ENCODE results near the gene NQO2. TPM values are rescaled to one million over a fixed set of nuclear protein-coding genes. Genes with fewer than 3 reads are reported as not detected.

NQO2 gene
- total RNA-seq, 1 experiment from 2014 or later, result 26.8 TPM

DNA sequence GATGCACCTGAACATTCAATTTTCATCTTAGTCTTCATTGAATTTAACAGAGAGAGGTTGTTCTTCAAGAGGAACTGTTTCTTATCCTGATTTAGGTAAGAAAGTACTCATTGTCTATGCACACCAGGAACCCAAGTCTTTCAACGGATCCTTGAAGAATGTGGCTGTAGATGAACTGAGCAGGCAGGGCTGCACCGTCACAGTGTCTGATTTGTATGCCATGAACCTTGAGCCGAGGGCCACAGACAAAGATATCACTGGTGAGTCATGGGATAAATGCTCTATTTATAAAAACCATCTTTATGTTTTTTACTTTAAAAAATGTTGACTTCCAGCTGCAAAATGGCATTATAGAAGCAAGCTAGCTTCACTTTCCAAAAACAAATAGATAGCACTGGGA is 10.2 kb downstream of the NQO2 start:
- no TSS peak for BruUV-seq (replicated peaks)
- DNase-seq (no peak), ATAC-seq (no peak)
- intact Hi-C loops (cut with micrococcal nuclease), result no loop called here
- no peak overlapping the region for H3K27ac ChIP-seq (ENCODE audit: low read length)
- no peaks in the 10 kb centered on the region for H3K79me2 ChIP-seq (ENCODE audit: low read length)
- H3K9me3 ChIP-seq (ENCODE audit: low read length), result 0 out of 2 replicates have a peak, but pooled peaks cover 5% of the 10 kb centered on the region
- H4K20me1 ChIP-seq (ENCODE audit: low read length), result no peaks in the 10 kb centered on the region
- ChIA-PET POLR2A (ENCODE audit: unreplicated experiment) (interaction anchor here (0.6 kb wide), 1 partner anchor 10 kb away, joined by 4 read pairs; no protein-coding TSS in a partner anchor), CTCF (no interaction called here)
- H2AFZ ChIP-seq (ENCODE audit: low read length), result no peak overlapping the region
- H3K4me3 ChIP-seq (ENCODE audit: low read length), result no peak overlapping the region
- H3K27me3 ChIP-seq (ENCODE audit: low read length), result no peaks in the 10 kb centered on the region
- H3K9me2 ChIP-seq (replicated peaks; ENCODE audit: low read length), result no peaks in the 10 kb centered on the region
- no peak for TF ChIP-seq EZH2phosphoT487 (IDR thresholded peaks at IDR 0.05; ENCODE audit: borderline replicate concordance, low read length)
- no peak for TF ChIP-seq EZH2 (IDR thresholded peaks at IDR 0.05; ENCODE audit: low read length, unreplicated experiment)
- TF ChIP-seq, protein P1, sequence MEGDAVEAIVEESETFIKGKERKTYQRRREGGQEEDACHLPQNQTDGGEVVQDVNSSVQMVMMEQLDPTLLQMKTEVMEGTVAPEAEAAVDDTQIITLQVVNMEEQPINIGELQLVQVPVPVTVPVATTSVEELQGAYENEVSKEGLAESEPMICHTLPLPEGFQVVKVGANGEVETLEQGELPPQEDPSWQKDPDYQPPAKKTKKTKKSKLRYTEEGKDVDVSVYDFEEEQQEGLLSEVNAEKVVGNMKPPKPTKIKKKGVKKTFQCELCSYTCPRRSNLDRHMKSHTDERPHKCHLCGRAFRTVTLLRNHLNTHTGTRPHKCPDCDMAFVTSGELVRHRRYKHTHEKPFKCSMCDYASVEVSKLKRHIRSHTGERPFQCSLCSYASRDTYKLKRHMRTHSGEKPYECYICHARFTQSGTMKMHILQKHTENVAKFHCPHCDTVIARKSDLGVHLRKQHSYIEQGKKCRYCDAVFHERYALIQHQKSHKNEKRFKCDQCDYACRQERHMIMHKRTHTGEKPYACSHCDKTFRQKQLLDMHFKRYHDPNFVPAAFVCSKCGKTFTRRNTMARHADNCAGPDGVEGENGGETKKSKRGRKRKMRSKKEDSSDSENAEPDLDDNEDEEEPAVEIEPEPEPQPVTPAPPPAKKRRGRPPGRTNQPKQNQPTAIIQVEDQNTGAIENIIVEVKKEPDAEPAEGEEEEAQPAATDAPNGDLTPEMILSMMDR (conservative IDR thresholded peaks at IDR 0.05; ENCODE audit: low read depth, low read length), result no peak
- H3K36me3 ChIP-seq (ENCODE audit: low read depth, low read length), result peaks cover 72% of the 10 kb centered on the region
- no peaks in the 10 kb centered on the region for H3F3A ChIP-seq (ENCODE audit: low read length, unreplicated experiment)
- peaks cover 16% of the 10 kb centered on the region for H3K4me1 ChIP-seq (ENCODE audit: insufficient read depth, low read length)
- no peak overlapping the region for H3K9ac ChIP-seq (ENCODE audit: low read length)
- no peak overlapping the region for H3K4me2 ChIP-seq (ENCODE audit: low read length)

DNA sequence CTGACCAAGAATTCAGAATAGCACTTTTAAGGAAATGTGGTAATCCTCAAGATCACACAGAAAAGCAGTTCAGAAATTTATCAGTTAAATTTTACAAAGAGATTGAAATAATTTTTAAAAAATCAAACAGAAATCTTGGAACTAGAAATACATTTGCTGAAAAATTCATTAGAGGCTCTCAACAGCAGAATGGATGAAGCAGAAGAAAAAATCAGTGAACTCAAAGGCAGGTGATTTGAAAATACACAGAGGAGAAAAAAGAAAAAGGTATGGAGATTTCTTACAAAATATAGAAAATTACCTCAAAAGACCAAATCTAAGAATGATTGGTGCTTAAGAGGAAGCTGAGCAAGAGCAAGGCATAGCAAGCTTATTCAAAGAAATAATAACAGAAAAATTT is 11.5 kb downstream of the NQO2 start:
- Histone ChIP-seq H3K4me2 (ENCODE audit: low read length) (no peak overlapping the region), H3K27ac (ENCODE audit: low read length) (no peak overlapping the region), H3K9me2 (replicated peaks; ENCODE audit: low read length) (no peaks in the 10 kb centered on the region), H3K4me3 (ENCODE audit: low read length) (no peak overlapping the region), H3K9ac (ENCODE audit: low read length) (no peak overlapping the region), H3K9me3 (ENCODE audit: low read length) (0 out of 2 replicates have a peak, but pooled peaks cover 5% of the 10 kb centered on the region), H3K79me2 (ENCODE audit: low read length) (no peaks in the 10 kb centered on the region), H3F3A (ENCODE audit: low read length, unreplicated experiment) (no peaks in the 10 kb centered on the region), H4K20me1 (ENCODE audit: low read length) (no peaks in the 10 kb centered on the region), H3K27me3 (ENCODE audit: low read length) (no peaks in the 10 kb centered on the region), H2AFZ (ENCODE audit: low read length) (no peak overlapping the region), H3K36me3 (ENCODE audit: low read depth, low read length) (peaks cover 72% of the 10 kb centered on the region), H3K4me1 (ENCODE audit: insufficient read depth, low read length) (peaks cover 16% of the 10 kb centered on the region)
- BruUV-seq (replicated peaks), result no TSS peak
- ATAC-seq, result no peak
- CTCF ChIA-PET, result interaction anchor here (0.5 kb wide), 1 partner anchor 110 kb away, joined by 4 read pairs; no protein-coding TSS in a partner anchor
- POLR2A ChIA-PET (ENCODE audit: unreplicated experiment), result no interaction called here
- TF ChIP-seq, protein P1 (conservative IDR thresholded peaks at IDR 0.05; ENCODE audit: low read depth, low read length), result no peak
- TF ChIP-seq EZH2phosphoT487 (IDR thresholded peaks at IDR 0.05; ENCODE audit: borderline replicate concordance, low read length), result no peak
- no peak for TF ChIP-seq EZH2 (IDR thresholded peaks at IDR 0.05; ENCODE audit: low read length, unreplicated experiment)
- intact Hi-C loops (cut with micrococcal nuclease), result no loop called here
- DNase-seq, result no peak

DNA sequence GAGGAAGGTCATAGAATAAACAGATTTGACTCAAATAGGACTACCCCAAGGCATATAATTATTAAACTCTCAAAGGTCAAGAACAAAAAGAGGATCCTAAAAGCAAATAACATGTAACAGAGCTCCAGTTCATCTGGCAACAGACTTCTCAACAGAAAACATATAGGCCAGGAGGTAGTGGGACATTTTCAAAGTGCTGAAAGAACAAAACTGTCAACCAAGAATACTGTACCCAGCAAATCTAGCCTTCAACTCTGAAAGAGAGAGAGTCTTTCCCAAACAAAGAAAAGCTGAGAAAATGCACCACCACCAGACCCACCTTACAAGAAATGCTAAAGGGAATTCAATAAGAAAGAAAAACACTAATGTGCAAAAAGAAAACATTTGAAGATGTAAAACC is 11.9 kb downstream of the NQO2 start:
- DNase-seq (no peak), ATAC-seq (no peak)
- Histone ChIP-seq H2AFZ (ENCODE audit: low read length) (no peak overlapping the region), H3K9me2 (replicated peaks; ENCODE audit: low read length) (no peaks in the 10 kb centered on the region), H3K4me3 (ENCODE audit: low read length) (no peak overlapping the region), H3K9ac (ENCODE audit: low read length) (no peak overlapping the region), H3K27ac (ENCODE audit: low read length) (no peak overlapping the region), H3K36me3 (ENCODE audit: low read depth, low read length) (peaks cover 67% of the 10 kb centered on the region), H4K20me1 (ENCODE audit: low read length) (no peaks in the 10 kb centered on the region), H3K4me1 (ENCODE audit: insufficient read depth, low read length) (peaks cover 16% of the 10 kb centered on the region), H3K79me2 (ENCODE audit: low read length) (no peaks in the 10 kb centered on the region), H3K9me3 (ENCODE audit: low read length) (0 out of 2 replicates have a peak, but pooled peaks cover 5% of the 10 kb centered on the region), H3K4me2 (ENCODE audit: low read length) (no peak overlapping the region), H3F3A (ENCODE audit: low read length, unreplicated experiment) (no peaks in the 10 kb centered on the region), H3K27me3 (ENCODE audit: low read length) (no peaks in the 10 kb centered on the region)
- BruUV-seq (replicated peaks), result no TSS peak
- CTCF ChIA-PET, result interaction anchor here (0.5 kb wide), 1 partner anchor 111 kb away, joined by 4 read pairs; no protein-coding TSS in a partner anchor
- TF ChIP-seq EZH2phosphoT487 (IDR thresholded peaks at IDR 0.05; ENCODE audit: borderline replicate concordance, low read length) (no peak), EZH2 (IDR thresholded peaks at IDR 0.05; ENCODE audit: low read length, unreplicated experiment) (no peak)
- TF ChIP-seq, protein P1 (conservative IDR thresholded peaks at IDR 0.05; ENCODE audit: low read depth, low read length), result no peak
- intact Hi-C loops (cut with micrococcal nuclease), result no loop called here
- POLR2A ChIA-PET (ENCODE audit: unreplicated experiment), result no interaction called here

Data from PC-3 (cell line).